Adrenal gland (tissue), 12 donors: Measurements from ENCODE around the gene NFATC4. TPM values are rescaled to one million over a fixed set of nuclear protein-coding genes. Genes with fewer than 3 reads are reported as not detected.

Experiments used
- DNase-seq, 7 donors: peaks; one replicate each; pipeline ENCODE4 v3.0.0-alpha.2; 2019 to 2020
- H3K27ac ChIP-seq, 5 donors: fragments of 200-600 bp; sonication (generic) in 4 of 5; 1 replicate in 3 of 5; 2 replicates in 2 of 5; pipeline versions ENCODE4 v1.5.1 to v1.8.0; 2016 to 2020; ENCODE audit warnings: mild to moderate bottlenecking in 1 of 5
- H3K27me3 ChIP-seq: fragments of 200-600 bp; 2 replicates; pipeline ENCODE4 v1.8.0; 2021
- H3K36me3 ChIP-seq, 2 donors: fragments of 200-600 bp; replicated peaks in 1 of 2; 1 replicate in 1 of 2; 2 replicates in 1 of 2; pipeline versions ENCODE4 v1.5.1 to v1.8.0; 2018 to 2022
- H3K4me1 ChIP-seq, 2 donors: fragments of 200-600 bp; replicated peaks in 1 of 2; 1 replicate in 1 of 2; 2 replicates in 1 of 2; pipeline versions ENCODE4 v1.5.1 to v1.8.0; 2018 to 2021
- H3K4me3 ChIP-seq, 4 donors: fragments of 200-600 bp; sonication (generic) in 3 of 4; one replicate each; pipeline ENCODE4 v1.5.1; 2016 to 2018
- H3K9me3 ChIP-seq, 3 donors: fragments of 200-600 bp; sonication (generic) in 1 of 3; replicated peaks in 1 of 3; 1 replicate in 2 of 3; 2 replicates in 1 of 3; pipeline versions ENCODE4 v1.5.1 to v1.8.0; 2016 to 2021
- POLR2A ChIP-seq, 2 donors: fragments of 450-650 bp; IDR thresholded peaks; one replicate each; pipeline ENCODE4 v1.6.1; 2017; ENCODE audit warnings: antibody characterized with exemption in 2 of 2, mild to moderate bottlenecking in 2 of 2, moderate library complexity in 1 of 2
- WGBS, 4 donors: extraction: QIAGEN DNeasy Blood & Tissue Kit in 2 of 4; methylation state at CpG; one replicate each; pipeline versions ENCODE4 v1.1.5 to v1.1.7; 2013 to 2017; 5-methylcytosine and 5-hydroxymethylcytosine counted together
- intact Hi-C, 2 donors: fragments of 100-400 bp; cut with DNase I; formaldehyde crosslinking; loops; one replicate each; pipeline versions ENCODE4 v1.14.1 to v1.15.0; 2022 to 2023
- polyA plus RNA-seq, 3 donors: library from polyadenylated mRNA; stranded (reverse); fragments of 200-250 nt in 2 of 3; fragments of 350-450 nt in 1 of 3; fragmentation: Illumina TruSeq in 1 of 3; extraction: RNeasy Lipid Tissue Mini Kit (QIAGEN cat#74804) in 1 of 3; gene quantifications; one replicate each; pipeline ENCODE4 v1.2.3, GENCODE V29; 2013 to 2014
- total RNA-seq, 9 donors: library from RNA; depleted of rRNA in 4 of 9; stranded (reverse); fragments of >200 nt in 4 of 9; fragments of 120-200 nt in 1 of 9; fragmentation: NEBNext Ultra II Directional in 1 of 9; extraction: Animal tissue kit (Norgen Biotek cat#: 25700) in 1 of 9; gene quantifications; one replicate each; pipeline versions ENCODE4 v1.1.0 to v1.2.4, GENCODE V29; 2013 to 2023
- TF ChIP-seq, protein P1 (sequence below), 6 experiments: fragments of 450-650 bp in 4 of 6; fragments of 200-600 bp in 2 of 6; sonication (generic) in 1 of 6; IDR thresholded peaks; 1 replicate in 5 of 6; 2 replicates in 1 of 6; pipeline versions ENCODE4 v1.5.1 to v1.8.0; 2016 to 2021; ENCODE audit warnings: antibody characterized with exemption in 6 of 6, mild to moderate bottlenecking in 2 of 6, moderate library complexity in 1 of 6
- donor health status: healthy with polysubstance abuse.
- donor health status: Bipolar disorder and iron deficiency.
- donor health status: DM: yes; HTN: yes; CAD: no.
- donor health status: DM: no; HTN: no; CAD: no.
- donor health status: DM: no; HTN: no; CAD: no.
- donor health status: DM: yes; HTN: yes; CAD: no.

The NFATC4 gene
- total and polyA plus RNA-seq, 12 donors = 11.8 to 505 (median 59.8) TPM

DNA sequence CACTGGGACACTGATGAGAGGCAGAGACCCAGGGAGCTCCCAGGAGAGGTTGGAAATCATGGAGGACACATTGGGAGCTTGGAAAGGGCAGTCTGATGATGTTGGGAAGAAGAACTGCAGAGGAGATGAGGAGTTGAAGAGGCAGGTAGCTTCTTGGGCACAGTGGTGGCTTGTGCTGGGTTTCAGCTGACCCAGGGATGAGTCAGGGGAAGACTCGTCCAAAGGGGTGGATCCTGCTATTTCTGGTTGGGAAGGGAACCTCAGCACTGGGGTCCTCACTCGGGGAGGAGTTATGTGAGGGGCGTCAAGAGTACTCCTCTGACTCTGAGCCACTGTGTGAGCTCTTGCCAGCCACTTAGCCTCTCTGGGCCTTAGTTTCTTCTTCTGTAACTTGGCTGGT lies 44.6 kb upstream of the NFATC4 start:
- intact Hi-C loops = no loop called here
- TF ChIP-seq, protein P1, sequence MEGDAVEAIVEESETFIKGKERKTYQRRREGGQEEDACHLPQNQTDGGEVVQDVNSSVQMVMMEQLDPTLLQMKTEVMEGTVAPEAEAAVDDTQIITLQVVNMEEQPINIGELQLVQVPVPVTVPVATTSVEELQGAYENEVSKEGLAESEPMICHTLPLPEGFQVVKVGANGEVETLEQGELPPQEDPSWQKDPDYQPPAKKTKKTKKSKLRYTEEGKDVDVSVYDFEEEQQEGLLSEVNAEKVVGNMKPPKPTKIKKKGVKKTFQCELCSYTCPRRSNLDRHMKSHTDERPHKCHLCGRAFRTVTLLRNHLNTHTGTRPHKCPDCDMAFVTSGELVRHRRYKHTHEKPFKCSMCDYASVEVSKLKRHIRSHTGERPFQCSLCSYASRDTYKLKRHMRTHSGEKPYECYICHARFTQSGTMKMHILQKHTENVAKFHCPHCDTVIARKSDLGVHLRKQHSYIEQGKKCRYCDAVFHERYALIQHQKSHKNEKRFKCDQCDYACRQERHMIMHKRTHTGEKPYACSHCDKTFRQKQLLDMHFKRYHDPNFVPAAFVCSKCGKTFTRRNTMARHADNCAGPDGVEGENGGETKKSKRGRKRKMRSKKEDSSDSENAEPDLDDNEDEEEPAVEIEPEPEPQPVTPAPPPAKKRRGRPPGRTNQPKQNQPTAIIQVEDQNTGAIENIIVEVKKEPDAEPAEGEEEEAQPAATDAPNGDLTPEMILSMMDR (IDR thresholded peaks at IDR 0.05) = no peak
- TF ChIP-seq POLR2A (IDR thresholded peaks at IDR 0.05) = no peak
- Histone ChIP-seq H3K4me1 (no peaks in the 10 kb centered on the region), H3K36me3 (no peaks in the 10 kb centered on the region), H3K27ac (no peak overlapping the region), H3K4me3 (no peak overlapping the region), H3K27me3 (no peaks in the 10 kb centered on the region), H3K9me3 (no peaks in the 10 kb centered on the region)
- 58 to 68% (median 61%) methylated on average over 2 to 3 of the region's 3 CpGs for WGBS, 4 donors
- DNase-seq = no peak

DNA sequence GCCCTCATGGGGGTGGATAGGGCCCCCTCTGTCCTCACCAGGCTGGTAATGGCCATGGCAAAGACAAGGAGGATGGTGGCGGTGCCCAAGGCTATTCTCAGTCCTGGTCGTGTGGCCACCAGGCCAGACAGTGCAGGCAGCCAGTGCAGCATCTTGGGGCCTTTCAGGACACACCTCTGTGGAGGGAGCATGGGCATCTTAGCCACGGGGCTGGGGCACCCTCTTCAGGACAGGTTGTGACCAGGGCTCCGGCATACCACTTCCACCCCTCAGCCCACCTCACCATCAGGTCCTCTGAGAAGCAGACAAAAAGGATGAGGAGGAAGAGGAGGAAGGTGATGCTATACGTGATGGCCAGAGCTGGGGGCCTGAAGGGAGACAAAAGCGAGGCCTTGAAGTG lies 44.0 kb upstream of the NFATC4 start:
- Histone ChIP-seq H3K27me3 (no peaks in the 10 kb centered on the region), H3K4me1 (no peaks in the 10 kb centered on the region), H3K27ac (no peak overlapping the region), H3K4me3 (no peak overlapping the region), H3K36me3 (no peaks in the 10 kb centered on the region), H3K9me3 (no peaks in the 10 kb centered on the region)
- 67 to 84% (median 74%) methylated on average over 4 to 6 of the region's 6 CpGs for WGBS, 4 donors
- intact Hi-C loops = no loop called here
- TF ChIP-seq POLR2A (IDR thresholded peaks at IDR 0.05) = no peak
- TF ChIP-seq, protein P1 (IDR thresholded peaks at IDR 0.05) = no peak
- no peak for DNase-seq

DNA sequence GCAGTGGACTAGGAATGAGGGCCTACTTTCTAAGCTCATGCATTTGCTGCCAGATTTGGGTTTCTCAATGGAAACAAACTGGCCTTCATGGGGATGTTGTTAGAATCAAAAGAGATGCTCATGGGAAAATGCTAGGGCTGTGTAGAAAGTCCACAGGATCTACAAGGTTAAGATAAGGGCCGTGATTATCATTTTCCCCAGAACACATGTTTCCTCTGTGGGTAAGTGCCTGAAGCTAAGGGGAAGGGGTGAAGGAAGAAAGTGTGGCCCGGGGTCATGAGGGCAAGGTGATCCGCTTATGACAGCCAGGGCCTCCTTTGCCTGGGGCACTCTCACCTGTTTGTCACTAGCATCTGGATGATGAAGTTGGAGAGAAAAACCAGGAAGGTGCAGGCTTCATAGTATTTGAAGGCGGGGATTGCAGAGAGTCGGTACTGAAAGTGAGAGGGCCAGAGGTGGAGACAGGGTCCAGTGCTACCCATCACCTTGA lies 42.9 kb upstream of the NFATC4 start:
- H3K4me3 ChIP-seq = no peak overlapping the region

DNA sequence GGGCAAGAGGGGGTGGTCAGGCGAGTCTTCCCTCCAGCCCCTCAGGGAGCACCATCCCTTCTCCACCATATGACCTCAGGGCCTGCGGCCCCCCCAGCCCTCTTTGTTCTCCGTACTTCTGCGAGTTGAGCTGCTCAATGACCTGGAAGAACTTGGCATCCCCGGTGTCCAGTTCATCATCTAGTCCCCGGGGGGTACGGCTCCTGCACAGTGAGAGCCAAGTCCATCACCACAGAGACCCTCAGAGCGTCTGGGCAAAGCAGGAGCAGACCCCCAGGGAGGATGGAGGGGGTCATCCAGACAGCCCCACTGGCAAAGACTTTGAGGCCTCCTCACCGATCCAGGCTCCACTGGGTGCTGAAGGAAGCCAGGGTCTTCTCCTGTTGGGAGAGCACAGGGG lies 42.0 kb upstream of the NFATC4 start:
- TF ChIP-seq, protein P1 (IDR thresholded peaks at IDR 0.05) = no peak
- TF ChIP-seq POLR2A (IDR thresholded peaks at IDR 0.05) = no peak
- Histone ChIP-seq H3K4me3 (no peak overlapping the region), H3K4me1 (no peaks in the 10 kb centered on the region), H3K27me3 (no peaks in the 10 kb centered on the region), H3K9me3 (no peaks in the 10 kb centered on the region), H3K36me3 (no peaks in the 10 kb centered on the region), H3K27ac (no peak overlapping the region)
- 75 to 82% (median 80%) methylated on average over 9 of the region's 9 CpGs for WGBS, 4 donors
- intact Hi-C loops = no loop called here
- no peak for DNase-seq

More for the DNA sequence above, 42.9 kb upstream of the NFATC4 start:
- H3K9me3 ChIP-seq = no peaks in the 10 kb centered on the region
- no peaks in the 10 kb centered on the region for H3K36me3 ChIP-seq
- 66 to 85% (median 80%) methylated on average over 5 of the region's 5 CpGs for WGBS, 4 donors
- H3K27ac ChIP-seq = no peak overlapping the region
- intact Hi-C loops = no loop called here
- H3K27me3 ChIP-seq = no peaks in the 10 kb centered on the region
- no peak for DNase-seq
- TF ChIP-seq, protein P1 (IDR thresholded peaks at IDR 0.05) = no peak
- TF ChIP-seq POLR2A (IDR thresholded peaks at IDR 0.05) = no peak
- no peaks in the 10 kb centered on the region for H3K4me1 ChIP-seq
